CD4-positive, alpha-beta T cell (primary cell): ENCODE results near the gene RILPL1. TPM values are rescaled to one million over a fixed set of nuclear protein-coding genes. Genes with fewer than 3 reads are reported as not detected.
A peak's percentile ranks its signal among the peaks of the same experiment; 100 is the strongest.
"Not testable (repeated sequence)": the region's sequence is repeated elsewhere in the genome, so short reads cannot be mapped to it uniquely, and the experiment has no call there.

ENCODE experiments used
- ATAC-seq: fragments of 200-7000 bp; cut with Tn5 transposase; one replicate; pipeline ENCODE4 v1.10.0; 2022; ENCODE audit warnings: mild to moderate bottlenecking; ENCODE audit not compliant: poor library complexity
- CTCF ChIA-PET: fragments of 350-600 bp; sonication (Branson Sonifier 250); formaldehyde crosslinking; loops from one replicate; lab custom pipeline; 2021; ENCODE audit warnings: antibody characterized with exemption, inconsistent platforms; lab: Charles Lee
- POLR2A ChIA-PET: fragments of 350-600 bp; sonication (Branson Sonifier 250); formaldehyde crosslinking; loops from one replicate; lab custom pipeline; 2021; ENCODE audit warnings: antibody characterized with exemption, inconsistent platforms; lab: Charles Lee
- DNase-seq, 14 experiments: peaks; one replicate each; pipeline ENCODE4 v3.0.0-alpha.2; 2013 to 2020; ENCODE audit warnings: mixed read lengths in 2 of 14
- H3K27ac ChIP-seq, 2 donors: one replicate each; pipeline versions ENCODE4 v1.5.1 to v1.7.0; 2013; ENCODE audit warnings: low read length in 2 of 2, low read depth in 1 of 2, mild to moderate bottlenecking in 1 of 2
- H3K27me3 ChIP-seq, 2 experiments: 1 replicate in 1 of 2; 2 replicates in 1 of 2; pipeline versions ENCODE4 v1.6.1 to v1.7.0; 2013; ENCODE audit warnings: low read length in 2 of 2, control low read depth in 1 of 2, mild to moderate bottlenecking in 1 of 2, moderate library complexity in 1 of 2; ENCODE audit not compliant: insufficient read depth in 2 of 2, control insufficient read depth in 1 of 2
- H3K36me3 ChIP-seq: one replicate; pipeline ENCODE4 v1.6.1; 2013; ENCODE audit warnings: low read length, control low read depth; ENCODE audit not compliant: insufficient read depth
- H3K4me1 ChIP-seq: one replicate; pipeline ENCODE4 v1.6.1; 2013; ENCODE audit warnings: low read length, control low read depth; ENCODE audit not compliant: insufficient read depth
- H3K4me3 ChIP-seq: one replicate; pipeline ENCODE4 v1.5.1; 2013; ENCODE audit warnings: mild to moderate bottlenecking, low read length, moderate library complexity
- H3K9me3 ChIP-seq, 2 experiments: 1 replicate in 1 of 2; 2 replicates in 1 of 2; pipeline versions ENCODE4 v1.6.1 to v1.7.0; 2013; ENCODE audit warnings: low read length in 2 of 2, mild to moderate bottlenecking in 2 of 2, control low read depth in 1 of 2, moderate library complexity in 1 of 2; ENCODE audit not compliant: control insufficient read depth in 1 of 2, insufficient read depth in 1 of 2
- H3K27ac Mint-ChIP-seq: one replicate; pipeline ENCODE4 v1.8.0; 2020; ENCODE audit warnings: mixed read lengths
- H3K27me3 Mint-ChIP-seq: one replicate; pipeline ENCODE4 v1.8.0; 2021; ENCODE audit warnings: mixed read lengths
- H3K36me3 Mint-ChIP-seq: one replicate; pipeline ENCODE4 v1.8.0; 2021; ENCODE audit warnings: low read depth, mixed read lengths
- H3K4me1 Mint-ChIP-seq: one replicate; pipeline ENCODE4 v1.8.0; 2021; ENCODE audit warnings: low read depth, mixed read lengths
- H3K4me3 Mint-ChIP-seq: one replicate; pipeline ENCODE4 v1.8.0; 2020; ENCODE audit warnings: mild to moderate bottlenecking, mixed read lengths
- H3K9me3 Mint-ChIP-seq: one replicate; pipeline ENCODE4 v1.8.0; 2020; ENCODE audit warnings: mixed read lengths
- intact Hi-C, 2 experiments: fragments of 100-400 bp; cut with DNase I in 1 of 2; cut with micrococcal nuclease in 1 of 2; formaldehyde crosslinking; loops; one replicate each; pipeline versions ENCODE4 v1.15.1 to v1.9.0; 2023 to 2025; cut with DNase I, micrococcal nuclease
- total RNA-seq, 174 experiments: library from RNA in 2 of 174; stranded (reverse) in 2 of 174; gene quantifications; one replicate each; pipeline ENCODE4 v1.2.3 and lab custom pipeline; 2021 to 2026
- TF ChIP-seq, protein P1 (sequence below): fragments of 200-600 bp; IDR thresholded peaks from one replicate; pipeline ENCODE4 v1.8.0; 2022; ENCODE audit warnings: antibody characterized with exemption, mild to moderate bottlenecking

The RILPL1 gene
- total RNA-seq, 2 experiments from 2014 or later: 3.3 to 3.4 TPM

DNA sequence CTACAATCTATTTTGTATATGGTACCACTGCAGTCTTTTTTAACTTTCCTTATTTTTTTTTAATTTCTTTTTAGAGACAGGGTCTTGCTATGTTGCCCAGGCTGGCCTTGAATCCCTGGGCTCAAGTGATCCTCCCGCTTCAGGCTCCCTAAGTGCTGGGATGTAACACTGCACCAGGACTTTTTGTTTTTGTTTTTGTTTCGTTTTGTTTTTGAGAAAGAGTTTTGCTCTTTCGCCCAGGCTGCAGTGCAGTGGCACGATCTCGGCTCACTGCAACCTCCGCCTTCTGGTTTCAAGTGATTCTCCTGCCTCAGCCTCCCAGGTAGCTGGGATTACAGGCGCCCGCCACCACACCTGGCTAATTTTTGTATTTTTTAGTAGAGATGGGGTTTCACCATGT lies 104.4 kb downstream of the RILPL1 start:
- H3K4me3 Mint-ChIP-seq, H3K27me3 Mint-ChIP-seq, H3K27me3 ChIP-seq, intact Hi-C loops, H3K27ac ChIP-seq, H3K9me3 ChIP-seq, H3K4me3 ChIP-seq, ATAC-seq, H3K9me3 Mint-ChIP-seq, CTCF ChIA-PET, DNase-seq: not testable (repeated sequence)
- POLR2A ChIA-PET: interaction anchor here (0.7 to 1.2 kb wide), 3 partner anchors 9 to 180 kb away, joined by 3 read pairs; no protein-coding TSS in a partner anchor
- H3K4me1 ChIP-seq: peaks cover 61% of the 10 kb centered on the region
- H3K36me3 Mint-ChIP-seq: peaks cover 45% of the 10 kb centered on the region
- peaks cover 46% of the 10 kb centered on the region for H3K4me1 Mint-ChIP-seq
- H3K36me3 ChIP-seq: peaks cover 41% of the 10 kb centered on the region
- peak overlapping the region; percentile 77 for H3K27ac Mint-ChIP-seq

DNA sequence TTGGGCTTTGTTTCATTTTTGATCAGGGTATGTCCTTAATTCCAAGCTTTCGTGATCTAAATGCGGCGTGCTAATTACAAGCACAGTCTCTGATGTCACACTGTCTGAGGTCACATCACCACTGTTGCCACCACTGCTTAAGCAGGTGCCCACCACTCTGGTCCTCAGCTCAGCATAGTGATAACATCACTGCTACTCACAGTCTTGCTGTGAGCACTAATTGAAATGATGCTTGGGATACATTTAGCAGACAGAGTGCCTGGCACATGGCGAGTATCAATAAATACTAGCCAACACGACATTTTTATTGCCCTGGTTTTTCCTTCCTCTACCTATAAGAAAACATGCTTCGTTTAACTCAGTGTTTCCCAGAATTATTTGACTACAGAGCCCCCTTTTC lies 104.9 kb downstream of the RILPL1 start:
- intact Hi-C loops: no loop called here

DNA sequence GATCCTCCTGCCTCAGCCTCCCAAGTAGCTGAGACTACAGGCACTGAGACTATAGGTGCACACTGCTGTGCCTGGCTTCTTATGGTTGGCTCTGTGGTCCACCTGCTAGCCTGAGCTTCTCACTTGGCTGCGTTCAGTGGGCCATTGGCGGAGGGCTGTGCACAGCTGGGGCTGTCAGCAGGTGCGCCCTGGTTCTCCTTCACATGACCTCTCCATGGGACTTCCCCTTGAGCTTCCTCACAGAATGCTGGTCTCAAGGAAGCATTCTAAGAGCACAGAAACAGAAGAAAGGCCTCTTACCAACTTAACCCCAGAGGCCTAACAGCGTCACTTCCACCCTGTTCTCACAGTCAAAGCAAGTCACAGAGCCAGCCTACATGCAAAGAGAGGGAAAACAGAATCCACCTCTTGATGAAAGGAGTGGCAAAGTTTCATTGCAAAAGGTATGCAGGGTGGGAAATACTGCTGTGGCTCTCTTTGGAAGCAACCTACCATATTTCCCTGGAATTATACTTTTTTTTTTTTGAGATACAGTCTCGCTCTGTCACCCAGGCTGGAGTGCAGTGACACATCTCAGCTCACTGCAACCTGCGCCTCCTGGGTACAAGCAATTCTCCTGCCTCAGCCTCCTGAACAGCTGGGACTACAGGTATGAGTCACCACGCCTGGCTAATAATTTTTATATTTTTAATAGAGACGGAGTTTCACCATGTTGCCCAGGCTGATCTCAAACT lies 106.3 kb downstream of the RILPL1 start:
- H3K9me3 ChIP-seq: peaks cover 0 to 4% of the 10 kb centered on the region in 2 experiments
- Mint-ChIP-seq H3K27me3 (no peaks in the 10 kb centered on the region), H3K4me3 (peak overlapping the region; percentile 15), H3K27ac (peak overlapping the region; percentile 77), H3K4me1 (peaks cover 29% of the 10 kb centered on the region), H3K36me3 (peaks cover 57% of the 10 kb centered on the region), H3K9me3 (no peaks in the 10 kb centered on the region)
- H3K27me3 ChIP-seq: no peaks in the 10 kb centered on the region
- peaks cover 55% of the 10 kb centered on the region for H3K36me3 ChIP-seq
- H3K4me3 ChIP-seq: no peak overlapping the region
- H3K27ac ChIP-seq: peak overlapping the region; percentile 41 to 65
- CTCF ChIA-PET: interaction anchor here (0.7 to 1.4 kb wide), 2 partner anchors 21 to 31 kb away, joined by 3 read pairs; partner anchors contain the start of gene SNRNP35
- POLR2A ChIA-PET: interaction anchor here (0.8 to 1.4 kb wide), 5 partner anchors 9 to 157 kb away, joined by 3 to 4 read pairs (median 4); partner anchors contain the start of genes KMT5A, RILPL2 and TMED2
- peaks cover 45% of the 10 kb centered on the region for H3K4me1 ChIP-seq
- TF ChIP-seq, protein P1, sequence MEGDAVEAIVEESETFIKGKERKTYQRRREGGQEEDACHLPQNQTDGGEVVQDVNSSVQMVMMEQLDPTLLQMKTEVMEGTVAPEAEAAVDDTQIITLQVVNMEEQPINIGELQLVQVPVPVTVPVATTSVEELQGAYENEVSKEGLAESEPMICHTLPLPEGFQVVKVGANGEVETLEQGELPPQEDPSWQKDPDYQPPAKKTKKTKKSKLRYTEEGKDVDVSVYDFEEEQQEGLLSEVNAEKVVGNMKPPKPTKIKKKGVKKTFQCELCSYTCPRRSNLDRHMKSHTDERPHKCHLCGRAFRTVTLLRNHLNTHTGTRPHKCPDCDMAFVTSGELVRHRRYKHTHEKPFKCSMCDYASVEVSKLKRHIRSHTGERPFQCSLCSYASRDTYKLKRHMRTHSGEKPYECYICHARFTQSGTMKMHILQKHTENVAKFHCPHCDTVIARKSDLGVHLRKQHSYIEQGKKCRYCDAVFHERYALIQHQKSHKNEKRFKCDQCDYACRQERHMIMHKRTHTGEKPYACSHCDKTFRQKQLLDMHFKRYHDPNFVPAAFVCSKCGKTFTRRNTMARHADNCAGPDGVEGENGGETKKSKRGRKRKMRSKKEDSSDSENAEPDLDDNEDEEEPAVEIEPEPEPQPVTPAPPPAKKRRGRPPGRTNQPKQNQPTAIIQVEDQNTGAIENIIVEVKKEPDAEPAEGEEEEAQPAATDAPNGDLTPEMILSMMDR: no peak
- intact Hi-C loops: no loop called here
- ATAC-seq (peak; percentile 89), DNase-seq (peak in 8 of 14 experiments; percentile 12 to 90 (median 24))

More for the DNA sequence above, 104.9 kb downstream of the RILPL1 start:
- DNase-seq: peak in 1 of 14 experiments; percentile 49
- no peak overlapping the region for H3K4me3 ChIP-seq
- TF ChIP-seq, protein P1: no peak
- CTCF ChIA-PET: no interaction called here
- H3K27me3 ChIP-seq: no peaks in the 10 kb centered on the region
- H3K4me1 ChIP-seq: peaks cover 57% of the 10 kb centered on the region
- Mint-ChIP-seq H3K27me3 (no peaks in the 10 kb centered on the region), H3K36me3 (peaks cover 50% of the 10 kb centered on the region), H3K4me3 (no peak overlapping the region), H3K4me1 (peaks cover 43% of the 10 kb centered on the region), H3K27ac (peak overlapping the region; percentile 77), H3K9me3 (no peaks in the 10 kb centered on the region)
- POLR2A ChIA-PET: interaction anchor here (1.0 to 1.3 kb wide), 3 partner anchors 9 to 24 kb away, joined by 3 to 4 read pairs (median 3); no protein-coding TSS in a partner anchor
- H3K36me3 ChIP-seq: peaks cover 43% of the 10 kb centered on the region
- peaks cover 0 to 4% of the 10 kb centered on the region in 2 experiments for H3K9me3 ChIP-seq
- ATAC-seq: no peak
- no peak overlapping the region for H3K27ac ChIP-seq
